ENCODE results near the gene FGFR3.

The FGFR3 gene

DNA sequence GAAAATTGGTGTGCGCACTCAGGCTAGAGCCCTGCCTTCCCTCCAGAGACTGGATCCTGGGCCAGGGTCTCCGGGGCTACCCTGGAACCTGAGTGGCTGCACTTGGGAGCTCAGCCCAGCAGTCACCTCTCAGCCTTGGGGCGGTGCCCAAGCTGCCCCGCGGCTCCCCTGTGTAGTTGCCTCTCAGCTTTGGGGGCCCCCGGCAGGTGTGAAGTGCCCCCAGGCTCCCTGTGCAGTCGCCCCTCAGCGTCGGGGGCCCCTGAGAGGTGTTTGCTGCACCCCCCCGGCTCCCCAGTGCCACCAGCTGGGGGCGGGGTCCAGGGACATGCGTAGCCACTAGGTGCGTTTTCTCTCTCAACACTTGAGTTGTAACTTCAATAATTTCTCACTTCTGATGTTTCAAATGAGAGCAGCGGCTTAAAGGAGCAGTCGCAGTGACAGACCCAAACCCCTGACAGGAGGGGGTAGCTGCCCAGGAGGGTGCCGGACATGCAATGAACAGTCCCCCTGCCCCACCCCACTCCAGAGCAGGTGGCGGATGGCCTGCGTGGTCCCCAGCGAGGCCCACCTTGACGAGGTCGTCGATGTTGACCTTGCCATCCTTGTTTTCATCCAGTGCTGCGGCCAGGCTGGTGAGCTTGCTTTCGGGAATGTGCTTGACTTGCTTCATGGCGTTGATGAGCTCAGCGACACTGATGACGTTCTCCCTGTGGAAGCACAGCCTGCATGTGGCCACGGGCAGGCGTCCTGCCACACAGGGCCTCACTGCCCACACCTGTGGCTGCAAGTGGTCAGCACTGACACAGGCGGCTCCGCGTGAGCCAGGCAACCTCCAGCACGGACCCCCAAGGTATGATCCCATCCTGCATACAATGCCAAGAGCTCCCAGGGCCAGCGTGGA, 22.3 kb downstream of the FGFR3 start:
- no peaks in the 10 kb centered on the region for H3K79me2 ChIP-seq (ENCODE audit: control insufficient read depth, insufficient read depth, low read length, unreplicated experiment)
- H3K27ac ChIP-seq (ENCODE audit: low read depth, low read length): no peak overlapping the region
- H3K4me1 ChIP-seq (ENCODE audit: control insufficient read depth, insufficient read depth, low read length, unreplicated experiment): no peaks in the 10 kb centered on the region
- no peaks in the 10 kb centered on the region for H3K27me3 ChIP-seq (ENCODE audit: insufficient read depth, low read length)
- peaks cover 4% of the 10 kb centered on the region; the same call in 1 of the 2 replicates for H3K36me3 ChIP-seq (ENCODE audit: insufficient read depth, low read length)
- H2AFZ ChIP-seq (ENCODE audit: low read length, unreplicated experiment): no peak overlapping the region
- no peak overlapping the region for H3K4me3 ChIP-seq (ENCODE audit: low read depth, low read length)

DNA sequence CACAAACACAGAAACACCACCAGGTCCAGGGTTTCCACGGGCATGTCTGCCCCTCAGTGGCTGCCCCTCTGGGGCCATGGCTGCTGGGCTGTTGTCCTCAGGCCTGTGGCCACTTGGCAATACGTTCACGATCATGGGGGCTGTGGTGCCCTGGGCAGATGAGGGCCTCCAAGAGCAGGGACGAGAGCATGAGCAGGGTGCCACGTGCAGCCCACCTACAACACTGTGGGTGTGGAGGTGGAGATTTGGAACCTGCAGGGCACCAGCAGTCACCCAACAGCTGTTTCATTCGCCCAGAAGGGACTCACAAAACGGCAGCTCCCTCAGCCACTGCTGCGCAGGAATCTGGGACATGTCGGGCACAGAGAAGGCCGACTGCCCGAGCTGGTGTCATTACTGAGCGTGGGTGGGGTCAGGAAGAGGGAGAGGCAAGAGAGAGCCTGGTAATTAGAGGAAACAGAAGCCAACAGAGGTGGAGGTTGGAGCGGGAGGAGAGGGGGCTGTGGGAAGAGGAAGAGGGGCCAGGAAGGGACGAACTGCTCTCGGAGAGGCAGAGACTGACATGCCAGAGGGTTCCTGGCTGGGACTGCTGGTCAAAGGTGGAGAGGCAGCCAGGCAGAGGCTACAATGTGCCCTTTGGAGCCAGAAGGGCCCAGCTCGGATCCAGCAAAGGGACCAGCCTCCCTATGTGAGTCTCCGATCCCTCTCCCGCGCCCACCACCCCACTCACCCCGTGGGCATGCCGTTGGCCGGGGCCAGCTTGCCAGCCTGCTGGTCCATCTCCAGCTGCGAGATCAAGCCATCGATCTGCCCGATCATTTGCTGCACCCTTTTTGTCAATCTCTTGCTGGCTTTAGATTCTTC, 23.1 kb downstream of the FGFR3 start:
- H2AFZ ChIP-seq (ENCODE audit: low read length, unreplicated experiment): no peak overlapping the region
- H3K4me1 ChIP-seq (ENCODE audit: control insufficient read depth, insufficient read depth, low read length, unreplicated experiment): no peaks in the 10 kb centered on the region
- no peaks in the 10 kb centered on the region for H3K27me3 ChIP-seq (ENCODE audit: insufficient read depth, low read length)
- H3K4me3 ChIP-seq (ENCODE audit: low read depth, low read length): no peak overlapping the region
- no peak overlapping the region for H3K27ac ChIP-seq (ENCODE audit: low read depth, low read length)
- no peaks in the 10 kb centered on the region for H3K79me2 ChIP-seq (ENCODE audit: control insufficient read depth, insufficient read depth, low read length, unreplicated experiment)
- H3K36me3 ChIP-seq (ENCODE audit: insufficient read depth, low read length): peaks cover 4% of the 10 kb centered on the region; the same call in 1 of the 2 replicates

DNA sequence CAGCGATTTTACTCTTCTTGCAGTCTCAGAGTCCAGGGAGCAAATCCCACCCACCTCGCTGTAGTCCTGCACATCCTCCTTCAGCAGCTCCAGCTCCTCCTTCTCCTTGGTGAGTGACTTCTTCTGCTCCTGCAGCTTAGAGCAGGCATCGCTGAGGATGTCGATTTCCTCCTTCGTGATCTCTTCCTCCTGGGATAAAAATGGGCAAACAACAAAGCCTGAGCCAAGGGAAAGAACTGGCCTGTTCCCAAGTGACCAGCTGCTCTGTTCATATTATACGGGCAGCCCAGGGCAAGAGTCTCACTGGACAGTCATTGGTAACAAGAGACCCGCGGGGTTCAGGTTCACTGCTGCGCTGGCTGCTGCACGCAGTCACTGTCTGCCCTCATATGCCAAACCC, 26.2 kb downstream of the FGFR3 start:
- Histone ChIP-seq H3K36me3 (ENCODE audit: insufficient read depth, low read length) (peaks cover 4% of the 10 kb centered on the region; the same call in 1 of the 2 replicates), H3K4me3 (ENCODE audit: low read depth, low read length) (no peak overlapping the region), H3K79me2 (ENCODE audit: control insufficient read depth, insufficient read depth, low read length, unreplicated experiment) (no peaks in the 10 kb centered on the region), H2AFZ (ENCODE audit: low read length, unreplicated experiment) (no peak overlapping the region), H3K27me3 (ENCODE audit: insufficient read depth, low read length) (no peaks in the 10 kb centered on the region), H3K27ac (ENCODE audit: low read depth, low read length) (no peak overlapping the region), H3K4me1 (ENCODE audit: control insufficient read depth, insufficient read depth, low read length, unreplicated experiment) (no peaks in the 10 kb centered on the region)

DNA sequence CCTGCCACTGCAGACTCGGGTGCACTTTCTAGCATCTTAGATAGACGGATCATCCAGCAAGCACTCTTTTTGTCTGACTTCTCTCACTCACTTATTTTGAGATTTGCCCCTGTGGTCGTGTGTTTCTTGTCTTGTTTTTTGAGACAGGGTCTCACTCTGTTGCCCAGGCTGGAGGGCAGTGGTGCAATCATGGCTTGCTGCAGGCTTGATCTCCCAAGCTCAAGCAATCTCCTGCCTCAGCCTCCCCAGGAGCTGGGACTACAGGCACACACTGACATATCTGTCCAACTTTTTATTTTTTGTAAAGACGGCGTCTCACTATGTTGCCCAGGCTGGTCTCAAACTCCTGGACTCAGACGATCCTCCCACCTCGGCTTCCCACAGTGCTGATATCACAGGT, 26.7 kb downstream of the FGFR3 start:
- Histone ChIP-seq H3K4me3 (ENCODE audit: low read depth, low read length) (no peak overlapping the region), H3K36me3 (ENCODE audit: insufficient read depth, low read length) (peaks cover 4% of the 10 kb centered on the region; the same call in 1 of the 2 replicates), H2AFZ (ENCODE audit: low read length, unreplicated experiment) (no peak overlapping the region), H3K4me1 (ENCODE audit: control insufficient read depth, insufficient read depth, low read length, unreplicated experiment) (no peaks in the 10 kb centered on the region), H3K27ac (ENCODE audit: low read depth, low read length) (no peak overlapping the region), H3K79me2 (ENCODE audit: control insufficient read depth, insufficient read depth, low read length, unreplicated experiment) (no peaks in the 10 kb centered on the region), H3K27me3 (ENCODE audit: insufficient read depth, low read length) (no peaks in the 10 kb centered on the region)

DNA sequence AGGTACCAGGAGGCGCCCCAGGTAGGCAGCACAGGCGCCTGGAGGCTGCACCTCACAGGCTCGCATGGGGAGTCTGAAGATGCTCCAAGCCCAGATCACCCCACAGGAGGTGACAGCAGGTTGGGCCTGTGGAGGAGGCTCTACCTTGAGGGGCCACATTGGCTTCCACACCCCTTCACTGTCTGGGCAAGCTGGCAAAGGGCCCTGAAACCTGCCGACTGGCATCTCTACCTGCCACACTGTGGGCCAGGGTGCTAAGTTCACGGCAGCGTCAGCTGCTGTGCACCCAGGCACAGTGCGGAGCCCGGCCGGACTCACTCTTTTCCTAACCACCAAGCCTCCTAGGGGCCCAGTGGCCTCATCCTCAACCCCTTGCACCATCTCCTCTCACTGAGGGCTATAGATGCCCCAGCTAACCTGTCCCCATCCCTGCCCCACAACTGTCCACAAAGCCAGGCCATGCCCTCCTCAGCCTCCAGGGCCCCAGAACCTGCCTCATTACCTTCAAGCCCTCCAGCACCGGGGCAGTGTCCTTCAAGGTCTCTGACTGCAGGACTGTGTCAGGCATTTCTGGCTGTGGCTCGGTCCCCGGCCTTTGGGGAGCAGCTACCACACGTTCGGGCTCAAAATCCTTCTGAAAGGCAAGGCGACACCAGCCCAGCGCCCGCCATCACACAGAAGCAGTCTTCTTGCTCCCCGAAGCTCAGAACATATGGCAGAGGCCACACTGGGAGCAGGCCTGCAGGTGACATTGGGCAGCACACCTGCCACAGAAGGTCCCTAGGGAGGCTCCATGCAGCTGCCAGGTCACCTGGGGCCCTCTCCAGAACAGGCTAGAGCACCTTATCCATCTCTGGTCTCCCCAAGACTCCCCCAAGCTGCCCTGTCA, 28.8 kb downstream of the FGFR3 start:
- Histone ChIP-seq H3K27me3 (ENCODE audit: insufficient read depth, low read length) (no peaks in the 10 kb centered on the region), H3K4me1 (ENCODE audit: control insufficient read depth, insufficient read depth, low read length, unreplicated experiment) (no peaks in the 10 kb centered on the region), H3K79me2 (ENCODE audit: control insufficient read depth, insufficient read depth, low read length, unreplicated experiment) (no peaks in the 10 kb centered on the region), H3K4me3 (ENCODE audit: low read depth, low read length) (no peak overlapping the region), H2AFZ (ENCODE audit: low read length, unreplicated experiment) (no peak overlapping the region), H3K27ac (ENCODE audit: low read depth, low read length) (no peak overlapping the region), H3K36me3 (ENCODE audit: insufficient read depth, low read length) (peaks cover 4% of the 10 kb centered on the region; the same call in 1 of the 2 replicates)

DNA sequence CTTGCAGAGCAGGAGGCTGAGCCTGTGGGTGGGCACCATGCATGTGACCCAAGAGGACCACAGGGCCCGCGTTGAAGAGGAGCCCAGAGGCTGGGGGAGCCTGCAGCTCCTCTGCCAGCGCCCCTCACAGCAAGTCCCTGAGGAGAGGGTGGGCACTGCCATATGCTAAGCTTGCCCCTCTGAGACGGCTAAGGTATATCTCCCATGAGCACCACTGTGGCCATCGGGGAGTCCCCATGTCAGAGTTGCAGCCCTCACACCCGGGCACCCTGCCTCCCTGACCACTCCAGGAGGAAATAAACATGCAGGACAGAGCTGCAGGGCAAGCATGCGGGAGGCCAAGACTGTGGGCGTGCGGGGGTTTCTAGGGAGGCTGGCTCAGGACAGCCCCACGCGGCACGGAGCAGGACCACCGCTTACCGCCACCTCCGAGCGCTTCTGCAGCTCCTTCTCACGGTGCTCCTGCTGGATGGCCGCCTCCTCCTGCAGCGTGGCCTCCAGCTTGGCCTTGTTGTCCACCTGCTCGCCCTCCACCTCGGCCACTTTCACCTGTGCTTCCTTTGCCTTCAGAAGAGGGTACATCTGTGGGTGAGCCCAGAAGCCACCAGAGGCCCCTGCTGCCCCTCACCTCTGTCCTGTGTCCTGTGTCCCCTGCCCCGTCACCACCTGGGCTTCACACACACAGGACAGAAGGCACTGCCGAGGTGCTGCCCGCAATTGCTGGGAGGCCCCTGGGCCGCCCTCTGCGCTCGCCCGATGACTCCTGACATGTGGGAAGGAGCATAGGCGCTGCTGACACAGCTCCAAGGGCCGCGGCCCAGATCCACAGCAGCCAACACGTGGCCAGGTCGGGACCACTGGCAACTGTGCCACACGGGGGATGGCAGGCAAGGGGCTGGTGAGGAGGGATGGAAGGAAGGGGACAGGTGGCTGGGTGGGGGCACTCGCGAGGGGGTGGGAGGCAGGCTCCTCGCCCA, 29.8 kb downstream of the FGFR3 start:
- Histone ChIP-seq H3K4me3 (ENCODE audit: low read depth, low read length) (no peak overlapping the region), H3K27ac (ENCODE audit: low read depth, low read length) (no peak overlapping the region), H3K36me3 (ENCODE audit: insufficient read depth, low read length) (peaks cover 2% of the 10 kb centered on the region; the same call in 1 of the 2 replicates), H3K27me3 (ENCODE audit: insufficient read depth, low read length) (no peaks in the 10 kb centered on the region), H3K4me1 (ENCODE audit: control insufficient read depth, insufficient read depth, low read length, unreplicated experiment) (no peaks in the 10 kb centered on the region), H3K79me2 (ENCODE audit: control insufficient read depth, insufficient read depth, low read length, unreplicated experiment) (no peaks in the 10 kb centered on the region), H2AFZ (ENCODE audit: low read length, unreplicated experiment) (no peak overlapping the region)

DNA sequence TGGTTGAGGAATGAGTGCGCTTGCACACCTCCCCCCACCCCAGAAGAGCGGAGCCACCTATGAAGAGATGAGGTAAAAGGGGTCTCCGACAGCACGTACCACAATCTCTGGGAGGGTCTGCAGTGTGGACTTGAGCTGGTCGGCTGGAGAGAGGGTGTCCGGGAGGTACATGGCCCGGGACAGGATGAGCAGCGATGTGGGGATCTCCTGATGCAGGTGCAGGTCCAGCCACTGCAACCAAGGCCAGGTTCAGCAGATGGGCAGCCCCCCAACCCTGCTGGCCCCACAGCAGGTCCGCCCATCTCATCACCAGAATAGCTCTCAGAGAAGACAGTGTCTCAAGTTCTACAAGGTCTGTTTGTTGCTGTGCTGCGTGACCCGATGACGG, 30.4 kb downstream of the FGFR3 start:
- H3K36me3 ChIP-seq (ENCODE audit: insufficient read depth, low read length): no peaks in the 10 kb centered on the region; the same call in 1 of the 2 replicates
- H2AFZ ChIP-seq (ENCODE audit: low read length, unreplicated experiment): no peak overlapping the region
- H3K27me3 ChIP-seq (ENCODE audit: insufficient read depth, low read length): no peaks in the 10 kb centered on the region
- no peaks in the 10 kb centered on the region for H3K79me2 ChIP-seq (ENCODE audit: control insufficient read depth, insufficient read depth, low read length, unreplicated experiment)
- no peak overlapping the region for H3K4me3 ChIP-seq (ENCODE audit: low read depth, low read length)
- no peaks in the 10 kb centered on the region for H3K4me1 ChIP-seq (ENCODE audit: control insufficient read depth, insufficient read depth, low read length, unreplicated experiment)
- no peak overlapping the region for H3K27ac ChIP-seq (ENCODE audit: low read depth, low read length)

DNA sequence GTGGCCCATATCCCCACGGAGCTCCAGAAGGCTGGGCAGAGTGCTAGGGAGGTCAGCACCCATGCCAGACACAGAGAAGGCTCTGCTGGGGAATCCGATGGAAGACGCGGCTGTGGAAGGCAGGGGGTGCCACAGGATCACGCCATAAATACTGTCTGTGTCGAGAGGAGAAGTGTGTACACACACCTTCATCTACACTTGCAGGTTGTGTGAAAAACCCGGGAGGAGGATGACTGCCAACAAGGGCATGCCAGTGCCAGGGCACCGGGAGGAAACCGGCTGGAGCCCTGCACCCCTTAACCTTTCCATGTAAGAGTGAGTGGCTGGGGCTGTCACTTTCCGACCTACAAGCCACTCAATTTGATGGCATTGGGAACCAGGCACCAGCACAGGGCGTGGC, 31.7 kb downstream of the FGFR3 start:
- no peak overlapping the region for H2AFZ ChIP-seq (ENCODE audit: low read length, unreplicated experiment)
- no peaks in the 10 kb centered on the region; the same call in 1 of the 2 replicates for H3K36me3 ChIP-seq (ENCODE audit: insufficient read depth, low read length)
- no peak overlapping the region for H3K4me3 ChIP-seq (ENCODE audit: low read depth, low read length)
- H3K4me1 ChIP-seq (ENCODE audit: control insufficient read depth, insufficient read depth, low read length, unreplicated experiment): no peaks in the 10 kb centered on the region
- no peaks in the 10 kb centered on the region for H3K79me2 ChIP-seq (ENCODE audit: control insufficient read depth, insufficient read depth, low read length, unreplicated experiment)
- H3K27me3 ChIP-seq (ENCODE audit: insufficient read depth, low read length): no peaks in the 10 kb centered on the region
- no peak overlapping the region for H3K27ac ChIP-seq (ENCODE audit: low read depth, low read length)

DNA sequence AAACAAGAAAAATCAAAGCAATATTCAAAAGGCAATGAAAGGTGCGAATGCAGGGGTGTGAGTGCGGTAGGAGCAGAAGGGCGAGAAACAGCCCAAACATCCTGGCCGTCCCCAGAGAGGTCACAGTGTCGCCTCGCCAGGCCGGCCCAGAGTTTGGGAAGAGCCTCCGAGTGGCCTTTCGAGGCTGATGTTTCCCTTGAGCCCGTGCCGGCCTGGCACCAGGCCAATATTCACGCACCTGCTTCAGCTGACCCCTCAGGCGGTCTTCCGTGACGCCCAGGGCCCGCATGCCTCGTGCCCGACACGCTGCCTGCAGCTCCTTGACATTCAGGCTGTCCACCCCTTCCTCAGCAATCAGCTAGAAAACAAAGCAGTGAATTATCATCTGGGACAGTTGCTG, 32.2 kb downstream of the FGFR3 start:
- no peaks in the 10 kb centered on the region for H3K79me2 ChIP-seq (ENCODE audit: control insufficient read depth, insufficient read depth, low read length, unreplicated experiment)
- no peak overlapping the region for H2AFZ ChIP-seq (ENCODE audit: low read length, unreplicated experiment)
- H3K4me3 ChIP-seq (ENCODE audit: low read depth, low read length): no peak overlapping the region
- no peaks in the 10 kb centered on the region for H3K27me3 ChIP-seq (ENCODE audit: insufficient read depth, low read length)
- H3K36me3 ChIP-seq (ENCODE audit: insufficient read depth, low read length): no peaks in the 10 kb centered on the region; the same call in 1 of the 2 replicates
- no peak overlapping the region for H3K27ac ChIP-seq (ENCODE audit: low read depth, low read length)
- no peaks in the 10 kb centered on the region for H3K4me1 ChIP-seq (ENCODE audit: control insufficient read depth, insufficient read depth, low read length, unreplicated experiment)
